ENCODE data around the gene ARHGEF1.

- TF ChIP-seq CTCF (IDR thresholded peaks at IDR 0.05; ENCODE audit: low read depth, low read length) (no peak), EZH2phosphoT487 (IDR thresholded peaks at IDR 0.05; ENCODE audit: low read depth) (no peak)
These were observed 53.4 kb downstream of the ARHGEF1 start for GRCh38 chr19:41936416-41936850.

Measured in OCI-LY3 (cell line).